Stimulated activated CD8-positive, alpha-beta memory T cell treated with anti-CD3 and anti-CD28 coated beads, Interleukin-15, amount 100 ng/mL, for 1 hour (primary cell): ENCODE data around the gene HAS3.
"Not testable (repeated sequence)": the region's sequence is repeated elsewhere in the genome, so short reads cannot be mapped to it uniquely, and the experiment has no call there.

Experiments
- DNase-seq: peaks from one replicate; pipeline ENCODE4 v3.0.0-alpha.2; 2020; ENCODE audit warnings: low read depth

HAS3 gene, protein sequence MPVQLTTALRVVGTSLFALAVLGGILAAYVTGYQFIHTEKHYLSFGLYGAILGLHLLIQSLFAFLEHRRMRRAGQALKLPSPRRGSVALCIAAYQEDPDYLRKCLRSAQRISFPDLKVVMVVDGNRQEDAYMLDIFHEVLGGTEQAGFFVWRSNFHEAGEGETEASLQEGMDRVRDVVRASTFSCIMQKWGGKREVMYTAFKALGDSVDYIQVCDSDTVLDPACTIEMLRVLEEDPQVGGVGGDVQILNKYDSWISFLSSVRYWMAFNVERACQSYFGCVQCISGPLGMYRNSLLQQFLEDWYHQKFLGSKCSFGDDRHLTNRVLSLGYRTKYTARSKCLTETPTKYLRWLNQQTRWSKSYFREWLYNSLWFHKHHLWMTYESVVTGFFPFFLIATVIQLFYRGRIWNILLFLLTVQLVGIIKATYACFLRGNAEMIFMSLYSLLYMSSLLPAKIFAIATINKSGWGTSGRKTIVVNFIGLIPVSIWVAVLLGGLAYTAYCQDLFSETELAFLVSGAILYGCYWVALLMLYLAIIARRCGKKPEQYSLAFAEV

DNA sequence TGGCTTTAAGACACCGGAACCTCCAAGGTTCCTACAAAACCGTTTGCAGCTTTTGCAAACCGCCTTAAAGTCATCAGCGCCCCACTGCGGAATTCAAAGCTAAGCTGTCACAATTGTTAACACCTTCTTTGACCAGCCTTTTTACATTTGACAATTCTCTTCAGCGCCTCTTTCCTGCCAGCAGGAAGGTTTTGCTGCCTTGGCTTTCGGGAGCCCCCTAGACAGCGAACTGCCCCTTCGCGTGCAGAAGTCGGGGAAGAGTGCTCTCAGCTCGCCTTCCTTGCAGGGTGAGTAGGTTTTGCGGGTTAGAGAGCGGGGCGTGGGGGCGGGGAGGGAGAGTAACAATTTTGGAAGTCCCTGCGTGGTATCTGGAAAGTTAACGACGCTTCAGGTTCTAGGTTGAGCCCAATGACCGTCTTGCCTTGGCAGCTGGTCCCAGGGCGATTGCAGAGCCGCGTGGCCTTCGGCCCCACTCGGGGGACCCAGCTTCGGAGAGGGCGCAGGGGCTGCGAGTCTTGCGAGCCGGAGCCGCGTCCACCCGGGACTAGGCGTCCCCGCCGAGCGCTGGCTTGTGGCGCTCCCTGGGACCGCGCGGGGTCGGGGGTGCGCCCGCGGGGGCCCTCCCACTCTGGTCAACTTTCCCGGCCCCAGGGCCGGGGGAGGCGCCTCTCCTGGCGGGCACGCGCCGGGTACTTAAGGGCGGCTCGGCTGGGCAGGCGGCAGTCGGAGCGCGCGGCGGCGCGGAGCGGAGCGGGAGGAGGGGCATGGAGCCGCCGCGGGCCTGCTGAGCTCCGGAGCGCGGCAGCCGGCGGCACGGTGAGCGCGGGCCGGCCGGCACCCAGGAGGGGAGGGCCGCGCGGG is at the start of gene HAS3:
Gene HAS3 (plus strand): TSS at position 153 of the 861 bp plus-strand sequence. CDS start 3,743 bp downstream, outside the sequence.
- no peak for DNase-seq

DNA sequence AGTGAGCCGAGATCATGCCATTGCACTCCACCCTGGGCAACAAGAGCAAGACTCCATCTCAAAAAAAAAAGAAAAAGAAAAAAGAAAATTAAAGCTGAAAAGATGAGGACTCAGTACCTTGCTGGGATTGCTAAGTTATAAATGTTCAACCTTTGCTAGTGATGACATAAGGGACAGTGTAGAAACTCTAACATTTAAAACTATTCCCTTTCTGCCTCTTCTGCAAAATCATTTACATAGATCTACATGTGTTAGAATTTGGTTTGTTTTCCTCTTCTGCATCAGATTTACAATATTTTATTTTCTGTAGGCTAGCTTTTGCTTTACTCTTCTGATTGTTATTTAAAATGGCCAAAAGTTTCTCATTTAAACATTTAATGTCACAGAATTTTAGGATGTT is 49.5 kb upstream of the HAS3 start:
- no peak for DNase-seq

- DNase-seq, result no peak
Observed at GRCh38 chr16:69056421-69056820, 49.0 kb upstream of the HAS3 start.

GRCh38 chr16:69057400-69058378 is 47.8 kb upstream of the HAS3 start:
- DNase-seq, result no peak

GRCh38 chr16:69063491-69063890 is 42.0 kb upstream of the HAS3 start:
- DNase-seq, result not testable (repeated sequence)

DNA sequence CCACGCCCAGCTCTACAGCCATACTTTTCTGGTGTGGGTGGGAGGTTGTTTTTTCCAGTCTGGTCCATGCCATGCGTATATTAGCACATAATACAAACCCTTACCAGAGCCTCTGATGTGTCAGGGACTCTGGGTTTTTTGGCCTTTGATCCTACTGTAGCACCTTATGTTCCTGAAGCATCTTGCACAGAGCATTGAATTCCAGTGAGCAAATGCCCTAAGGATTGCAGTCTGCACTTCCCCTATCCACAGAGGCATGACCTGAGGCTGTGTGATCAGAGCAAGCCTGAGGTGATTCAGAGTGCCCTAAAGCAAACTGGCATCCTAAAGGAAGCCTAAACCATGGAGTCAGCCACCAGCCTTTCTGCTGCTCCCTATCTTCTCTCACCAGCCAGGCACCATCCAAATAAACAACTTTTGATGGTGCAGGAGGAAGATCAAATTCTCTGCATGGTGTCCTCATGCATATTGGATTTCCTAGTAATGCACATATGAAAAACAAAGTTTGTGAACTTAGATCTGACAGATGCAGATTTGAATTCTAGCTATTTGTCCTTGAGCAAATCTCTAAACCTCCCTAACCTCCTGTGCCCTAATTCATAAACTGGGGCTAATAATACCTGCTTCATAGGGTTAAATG is 41.2 kb upstream of the HAS3 start:
- DNase-seq, result no peak

DNA sequence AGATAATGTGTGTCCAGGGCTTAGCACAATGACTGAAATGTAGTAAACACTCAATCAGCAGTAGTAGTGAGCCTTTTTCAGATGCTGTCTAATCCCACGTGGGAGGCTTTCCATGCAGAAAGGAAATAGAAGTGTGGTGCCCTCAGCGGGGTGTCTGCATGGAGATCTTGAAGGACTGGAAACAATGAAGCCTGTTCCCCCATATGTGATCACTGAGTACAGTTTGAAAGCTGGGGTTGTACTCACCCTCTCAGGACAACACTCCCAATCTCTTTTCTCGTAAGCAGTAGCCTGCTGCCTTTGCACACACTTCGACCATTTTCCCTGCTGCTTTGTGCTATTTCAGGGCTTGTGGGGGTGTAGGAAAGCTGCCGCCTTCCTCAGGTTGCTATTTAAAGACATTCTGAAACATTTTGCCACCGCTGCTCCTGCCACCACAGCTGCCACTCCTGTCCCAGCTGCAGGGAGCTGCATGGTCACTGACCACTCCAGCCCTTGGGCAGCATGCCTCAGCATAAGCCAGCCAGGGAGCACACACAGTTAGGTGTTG is 40.6 kb upstream of the HAS3 start:
- no peak for DNase-seq

DNA sequence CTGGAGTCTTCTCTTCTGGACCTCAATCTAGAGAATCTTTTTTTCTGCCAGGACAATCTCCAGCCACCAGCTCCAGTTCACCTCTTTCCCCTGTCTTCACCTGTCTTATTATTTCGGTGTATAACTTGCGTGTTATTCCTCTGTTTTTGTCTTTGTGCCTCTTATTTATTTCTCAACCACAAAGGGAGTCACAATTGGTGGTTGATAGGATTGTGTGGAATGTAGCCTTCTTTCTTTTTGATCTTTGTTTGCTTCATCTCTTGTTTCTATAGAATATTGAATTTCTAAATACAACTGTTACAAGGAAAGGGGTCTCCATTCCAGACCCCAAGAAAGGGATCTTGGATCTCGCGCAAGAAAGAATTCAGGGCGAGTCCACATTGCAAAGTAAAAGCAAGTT is 35.9 kb upstream of the HAS3 start:
- no peak for DNase-seq

- DNase-seq, result no peak
Observed at GRCh38 chr16:69071036-69071435, 34.4 kb upstream of the HAS3 start.

- DNase-seq, result no peak
Observed at GRCh38 chr16:69072640-69072974, 32.8 kb upstream of the HAS3 start.

DNA sequence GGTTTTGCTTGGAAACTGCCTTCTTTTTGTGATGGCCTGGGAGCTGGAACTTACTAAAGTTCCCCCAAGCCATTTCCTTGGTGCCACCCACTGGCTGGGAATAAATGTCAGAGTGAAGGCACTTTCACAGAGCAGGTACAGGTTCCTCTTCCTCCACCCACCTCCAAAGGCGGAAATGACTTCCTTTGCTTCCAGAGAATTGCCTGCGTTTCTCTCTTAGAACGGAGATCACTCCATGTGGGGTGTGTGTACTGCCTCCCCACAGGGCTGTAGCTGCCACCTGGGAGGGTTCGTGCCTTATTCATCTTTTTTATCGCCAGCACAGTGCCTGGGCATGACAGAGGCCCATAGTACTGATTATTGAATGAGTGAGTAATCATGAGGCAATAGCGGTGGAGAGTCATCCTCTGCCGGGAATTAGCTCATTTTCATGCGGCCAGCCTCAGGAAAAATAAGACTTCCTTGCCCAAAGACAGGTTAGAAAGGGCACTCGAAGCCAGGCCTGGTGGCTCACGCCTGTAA is 32.2 kb upstream of the HAS3 start:
- no peak for DNase-seq

- DNase-seq, result no peak
Observed at GRCh38 chr16:69077251-69077650, 28.2 kb upstream of the HAS3 start.

DNA sequence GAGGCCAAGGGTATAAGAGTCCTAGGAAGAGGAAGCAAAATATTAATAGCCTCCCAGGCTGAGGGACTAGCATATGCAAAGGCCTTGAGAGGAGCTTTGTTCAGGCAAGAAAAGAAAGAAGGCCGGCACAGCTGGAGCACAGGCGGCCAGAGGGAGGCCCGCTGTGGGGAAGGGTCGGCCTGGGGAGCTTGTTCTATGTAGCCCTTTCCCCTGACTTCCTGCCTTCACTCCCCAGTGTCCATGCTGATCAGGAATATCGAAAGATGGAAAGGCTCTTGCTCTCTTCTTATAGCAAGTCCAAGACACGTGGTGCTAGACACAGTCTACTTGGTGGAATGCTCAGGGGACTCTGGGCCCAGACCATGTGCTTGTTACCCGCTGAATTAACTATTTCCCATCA is 27.4 kb upstream of the HAS3 start:
- DNase-seq, result no peak

DNA sequence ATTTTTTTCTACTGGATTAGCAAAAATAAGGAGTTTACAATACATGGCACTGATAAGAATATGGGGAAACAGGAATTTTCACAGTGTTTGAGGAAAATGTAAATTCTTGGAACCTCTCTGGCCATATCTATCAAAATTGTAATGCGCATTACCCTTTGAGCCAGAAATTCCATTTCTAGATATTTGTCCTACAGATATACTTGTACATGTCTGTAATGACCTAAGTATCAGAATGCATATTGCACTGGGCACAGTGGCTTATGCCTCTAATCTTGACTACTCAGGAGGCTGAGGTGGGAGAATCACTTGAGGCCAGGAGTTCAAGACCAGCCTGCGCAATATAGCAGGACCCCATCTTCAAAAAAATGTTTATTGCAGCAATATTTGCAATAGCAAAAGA is 25.8 kb upstream of the HAS3 start:
- no peak for DNase-seq

GRCh38 chr16:69083306-69083941 is 22.0 kb upstream of the HAS3 start:
- no peak for DNase-seq

DNA sequence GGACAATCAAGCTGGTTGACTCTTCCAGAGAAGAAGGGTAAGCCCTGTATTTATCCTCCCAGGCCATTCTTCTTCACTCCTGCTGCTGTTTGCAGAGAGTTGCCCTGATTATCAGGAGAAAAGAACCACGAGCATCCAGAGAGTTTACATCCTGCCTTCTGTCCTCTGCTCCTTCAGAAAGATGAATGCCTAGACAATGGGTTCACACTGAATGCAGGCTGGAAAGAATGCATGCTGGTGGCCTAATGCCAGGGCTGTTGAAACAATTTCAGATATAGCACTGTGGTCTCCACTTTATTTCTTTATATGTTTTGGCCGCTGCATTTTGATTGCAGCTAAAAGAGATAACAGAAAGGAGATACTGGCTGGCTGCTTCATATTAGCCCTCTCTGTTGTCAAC is 21.2 kb upstream of the HAS3 start:
- DNase-seq, result no peak

DNA sequence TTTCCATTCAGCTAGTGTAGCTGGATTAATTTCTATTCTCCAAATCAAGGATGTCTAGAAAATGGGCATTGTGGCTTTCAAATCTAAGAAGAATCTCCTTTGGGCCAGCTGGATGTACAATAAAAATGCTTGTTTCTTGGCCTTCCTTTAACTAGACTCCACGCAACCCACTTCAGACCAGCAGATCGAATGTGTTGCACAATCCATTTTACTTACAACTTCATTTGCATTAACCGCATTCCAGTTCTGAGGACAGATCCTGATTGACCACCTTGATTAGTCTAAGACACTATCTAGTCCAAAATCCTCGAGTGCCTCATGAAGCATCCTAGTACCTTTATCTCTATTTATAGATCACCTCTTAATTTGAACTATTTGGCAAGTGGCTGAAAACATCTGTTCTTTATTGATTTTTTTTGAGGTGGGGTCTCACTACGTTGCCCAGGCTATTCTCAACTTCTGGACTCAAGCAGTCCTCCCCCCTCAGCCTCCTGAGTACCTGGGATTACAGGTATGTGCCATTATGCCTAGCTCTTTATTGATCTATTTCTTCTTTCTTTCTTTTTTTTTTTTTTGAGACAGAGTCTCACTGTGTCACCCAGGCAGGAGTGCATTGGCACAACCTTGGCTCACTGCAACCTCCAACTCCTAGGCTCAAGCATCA is 20.3 kb upstream of the HAS3 start:
- DNase-seq, result no peak

- no peak for DNase-seq
Observed at GRCh38 chr16:69087161-69087581, 18.3 kb upstream of the HAS3 start.

GRCh38 chr16:69088684-69089083 is 16.8 kb upstream of the HAS3 start:
- DNase-seq, result no peak
